GM12872 (cell line): ENCODE data around the gene EFCAB5.

Source experiments
- TF ChIP-seq, protein P1 (sequence below): IDR thresholded peaks from 3 replicates; pipeline ENCODE4 v1.5.1; 2011; ENCODE audit warnings: low read depth, mild to moderate bottlenecking, low read length, moderate library complexity; ENCODE audit not compliant: insufficient read depth

Gene EFCAB5

DNA sequence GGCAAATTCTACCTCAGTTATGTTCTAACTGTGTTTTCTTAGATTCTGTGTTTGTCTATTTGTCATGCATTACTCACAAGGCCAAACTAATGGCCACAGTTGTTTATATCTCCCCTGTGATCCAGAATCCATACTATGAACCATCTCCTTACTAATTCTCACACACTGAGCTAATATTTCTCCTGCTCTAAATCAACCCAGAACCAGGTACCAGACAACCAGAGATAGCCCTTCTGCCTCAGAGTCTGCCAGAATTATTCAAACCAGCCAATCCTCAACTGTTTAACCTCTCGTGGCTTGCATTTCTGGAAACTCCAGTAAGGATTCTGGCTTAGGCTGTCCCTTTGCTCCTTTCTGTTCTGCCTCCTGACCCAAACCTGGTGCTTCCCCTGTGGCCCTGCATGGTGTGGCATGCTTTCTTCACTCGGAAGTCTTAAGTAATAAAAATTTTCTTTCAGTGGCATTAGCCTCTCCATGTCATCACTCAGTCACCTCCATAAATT, 59.4 kb downstream of the EFCAB5 start:
- TF ChIP-seq, protein P1, sequence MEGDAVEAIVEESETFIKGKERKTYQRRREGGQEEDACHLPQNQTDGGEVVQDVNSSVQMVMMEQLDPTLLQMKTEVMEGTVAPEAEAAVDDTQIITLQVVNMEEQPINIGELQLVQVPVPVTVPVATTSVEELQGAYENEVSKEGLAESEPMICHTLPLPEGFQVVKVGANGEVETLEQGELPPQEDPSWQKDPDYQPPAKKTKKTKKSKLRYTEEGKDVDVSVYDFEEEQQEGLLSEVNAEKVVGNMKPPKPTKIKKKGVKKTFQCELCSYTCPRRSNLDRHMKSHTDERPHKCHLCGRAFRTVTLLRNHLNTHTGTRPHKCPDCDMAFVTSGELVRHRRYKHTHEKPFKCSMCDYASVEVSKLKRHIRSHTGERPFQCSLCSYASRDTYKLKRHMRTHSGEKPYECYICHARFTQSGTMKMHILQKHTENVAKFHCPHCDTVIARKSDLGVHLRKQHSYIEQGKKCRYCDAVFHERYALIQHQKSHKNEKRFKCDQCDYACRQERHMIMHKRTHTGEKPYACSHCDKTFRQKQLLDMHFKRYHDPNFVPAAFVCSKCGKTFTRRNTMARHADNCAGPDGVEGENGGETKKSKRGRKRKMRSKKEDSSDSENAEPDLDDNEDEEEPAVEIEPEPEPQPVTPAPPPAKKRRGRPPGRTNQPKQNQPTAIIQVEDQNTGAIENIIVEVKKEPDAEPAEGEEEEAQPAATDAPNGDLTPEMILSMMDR, result no peak

DNA sequence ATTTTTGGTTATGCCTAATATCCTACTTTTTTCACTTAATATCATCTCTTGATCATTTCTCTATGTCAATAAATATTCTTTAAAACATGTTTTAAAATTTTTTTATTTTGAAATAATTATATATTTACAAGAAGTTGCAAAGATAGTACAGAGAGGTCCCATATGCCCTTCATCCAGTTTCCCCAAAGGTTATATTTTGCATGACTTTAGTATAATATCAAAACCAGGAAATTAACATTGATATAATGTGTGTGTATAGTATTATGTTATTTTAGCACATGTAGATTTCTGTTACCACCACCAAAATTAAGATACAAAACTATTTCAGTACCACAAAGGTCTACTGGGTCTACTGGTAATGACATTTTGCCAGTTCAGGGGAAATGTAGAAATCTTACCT, 60.7 kb downstream of the EFCAB5 start:
- TF ChIP-seq, protein P1, result no peak

DNA sequence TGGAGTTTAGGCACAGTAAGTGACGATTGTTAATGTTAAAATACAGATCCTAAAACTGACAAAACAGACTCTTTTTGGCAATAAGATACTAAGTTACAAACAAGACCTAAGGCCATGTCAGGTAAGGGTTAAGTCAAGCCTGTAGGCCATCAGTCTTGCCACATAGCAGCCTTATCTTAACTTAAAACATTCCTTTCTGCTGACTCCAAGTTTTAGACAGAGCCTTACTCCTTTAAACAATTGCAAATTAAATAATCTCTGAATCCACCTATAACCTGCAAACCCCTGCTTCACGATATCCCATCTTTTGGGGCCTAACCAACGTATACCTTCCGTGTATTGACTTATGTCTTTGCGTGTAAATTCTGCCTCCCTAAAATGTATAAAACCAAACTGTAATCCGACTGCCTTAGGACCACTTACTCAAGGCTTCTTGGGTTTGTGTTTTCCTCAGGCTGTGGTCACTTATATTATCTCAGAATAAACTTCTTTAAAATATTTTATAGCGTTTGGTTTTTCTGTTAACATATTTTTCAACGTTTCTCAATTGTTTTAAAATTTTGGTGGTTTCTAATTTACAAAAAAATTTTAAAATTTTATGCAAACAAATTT, 64.4 kb downstream of the EFCAB5 start:
- TF ChIP-seq, protein P1, result no peak

DNA sequence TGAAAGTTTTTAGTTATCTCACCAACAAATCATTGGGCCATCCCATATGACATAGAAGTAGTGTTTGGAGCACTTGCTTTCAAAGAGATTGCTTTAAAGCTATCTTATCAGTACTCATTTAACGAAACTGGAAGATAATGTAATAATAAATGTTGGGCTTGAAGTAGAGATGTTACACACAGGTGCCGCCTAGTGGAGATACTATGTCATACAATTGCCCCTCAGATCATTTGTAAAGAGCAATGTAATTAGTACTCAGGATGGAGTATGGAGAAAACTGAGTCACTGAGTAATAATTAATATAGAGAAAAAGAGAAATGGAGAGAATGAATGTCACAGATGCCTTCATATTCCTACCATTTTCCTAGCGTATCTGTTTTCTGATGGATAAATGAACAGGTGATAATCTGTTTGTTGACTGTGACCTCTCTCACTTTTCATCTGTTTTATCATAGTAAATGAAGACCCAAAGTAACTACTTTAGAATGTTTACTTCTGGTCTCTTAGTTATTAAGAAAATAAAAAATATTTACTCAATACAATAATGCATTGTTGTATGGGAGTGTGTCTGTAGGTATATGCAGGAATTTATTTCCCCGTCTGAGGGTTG, 80.4 kb downstream of the EFCAB5 start:
- TF ChIP-seq, protein P1, result peak; percentile 82

DNA sequence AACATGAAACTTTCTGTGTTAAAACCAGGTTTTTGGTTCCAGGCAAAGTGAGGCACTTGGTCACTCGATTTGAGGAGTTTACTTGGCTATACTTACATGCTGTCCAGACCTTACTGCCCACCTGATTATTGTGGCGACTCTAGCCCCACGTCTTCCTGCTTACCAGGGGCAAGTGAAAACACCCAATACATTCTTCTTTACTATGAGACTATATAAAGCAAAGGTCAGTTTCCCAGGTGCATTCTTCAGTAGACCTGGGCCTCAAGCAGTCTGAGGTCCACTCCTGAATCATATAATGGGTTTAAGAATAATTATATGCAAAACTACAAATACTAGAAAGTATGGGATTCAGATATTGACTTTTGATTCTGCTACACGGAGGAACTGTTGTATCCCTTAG, 86.2 kb downstream of the EFCAB5 start:
- TF ChIP-seq, protein P1, result no peak

DNA sequence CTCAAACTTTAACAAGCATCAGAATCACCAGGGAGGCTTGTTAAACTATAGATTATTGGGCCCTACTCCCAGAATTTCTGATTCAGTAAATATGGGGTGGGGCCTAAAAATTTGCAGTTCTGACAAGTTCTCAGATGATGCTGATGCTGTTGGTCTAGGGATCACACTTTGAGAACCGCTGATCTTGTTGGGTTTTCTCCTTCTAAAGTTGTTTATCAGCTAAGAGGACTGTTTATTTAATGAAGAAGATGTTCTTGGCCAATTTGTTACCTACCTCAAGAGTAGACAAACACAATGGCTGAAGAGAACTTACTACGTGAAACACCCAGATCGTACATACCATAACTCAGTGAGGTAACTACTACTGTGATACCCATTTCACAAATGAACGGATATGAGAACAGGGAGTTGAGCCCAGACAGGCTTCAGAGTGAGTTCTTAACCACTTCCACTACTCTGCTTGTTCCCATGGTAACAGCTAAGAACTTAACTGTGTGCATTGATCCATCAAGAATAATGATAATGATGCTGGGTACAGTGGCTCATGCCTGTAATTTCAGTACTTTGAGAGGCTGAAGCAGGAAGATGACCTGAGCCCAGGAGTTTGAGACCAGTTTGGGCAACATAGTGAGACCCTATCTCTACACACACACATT, 89.9 kb downstream of the EFCAB5 start:
- TF ChIP-seq, protein P1, result no peak

DNA sequence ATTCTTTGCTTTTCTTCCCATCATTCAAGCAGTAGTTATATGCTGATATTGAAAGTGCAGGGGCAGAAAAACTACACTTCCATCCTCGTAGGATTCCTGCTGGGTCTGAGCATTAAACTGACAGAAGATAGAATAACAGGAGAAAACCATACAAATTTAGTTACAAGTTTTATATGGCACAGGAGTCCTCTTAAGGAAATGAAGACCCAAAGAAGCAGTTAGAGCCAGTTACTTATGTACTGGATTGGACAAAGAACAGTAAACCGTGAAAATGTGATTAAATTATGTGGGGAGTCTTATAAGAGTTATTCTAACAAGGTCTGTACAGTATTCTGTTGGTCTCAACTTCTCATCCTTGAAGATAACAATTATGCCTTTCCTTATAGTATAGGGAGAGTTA, 93.9 kb downstream of the EFCAB5 start:
- TF ChIP-seq, protein P1, result no peak
